Activated CD8-positive, alpha-beta memory T cell treated with anti-CD3 and anti-CD28 coated beads, Interleukin-2, amount 50 U/mL, for 1 hour (primary cell): ENCODE results near the gene RNF208.

Experiments
- DNase-seq: peaks from one replicate; pipeline ENCODE4 v3.0.0-alpha.2; 2020; ENCODE audit errors: extremely low read depth

The RNF208 gene

GRCh38 chr9:137227853-137228505 is 5.9 kb upstream of the RNF208 start:
- DNase-seq = no peak

- peak; percentile 61 for DNase-seq
Measured at GRCh38 chr9:137227054-137227852, 5.2 kb upstream of the RNF208 start, which contains the start of gene RNF224. Gene RNF224 (plus strand): TSS chr9:137227502. CDS start chr9:137228336, 834 bp downstream.

GRCh38 chr9:137226338-137227053 is 4.5 kb upstream of the RNF208 start:
- no peak for DNase-seq

- DNase-seq = no peak
Measured at GRCh38 chr9:137225699-137226331, 3.8 kb upstream of the RNF208 start.

- DNase-seq = no peak
Measured at GRCh38 chr9:137224830-137225694, 3.0 kb upstream of the RNF208 start, which contains the start of gene CYSRT1. Gene CYSRT1 (plus strand): TSS chr9:137225174. CDS start chr9:137225622, 448 bp downstream.

GRCh38 chr9:137223078-137223970 is 1.3 kb upstream of the RNF208 start:
- DNase-seq = peak; percentile 97

GRCh38 chr9:137221506-137222111 is 431 bp downstream of the RNF208 start:
- DNase-seq = no peak

- DNase-seq = no peak
Measured at GRCh38 chr9:137221095-137221505, 940 bp downstream of the RNF208 start.

GRCh38 chr9:137220317-137221094 is 1.5 kb downstream of the RNF208 start:
- DNase-seq = no peak

GRCh38 chr9:137219757-137220316 is 2.2 kb downstream of the RNF208 start:
- DNase-seq = no peak

GRCh38 chr9:137218754-137219271 is 3.2 kb downstream of the RNF208 start:
- no peak for DNase-seq

- DNase-seq = no peak
Measured at GRCh38 chr9:137218212-137218753, 3.8 kb downstream of the RNF208 start.

GRCh38 chr9:137217276-137218211 is 4.5 kb downstream of the RNF208 start:
- no peak for DNase-seq

GRCh38 chr9:137216188-137216965 is 5.7 kb downstream of the RNF208 start:
- DNase-seq = no peak

- no peak for DNase-seq
Measured at GRCh38 chr9:137215196-137215986, 6.6 kb downstream of the RNF208 start.
